MCF 10A (cell line): ENCODE data around the gene SH3RF2. TPM values are rescaled to one million over a fixed set of nuclear protein-coding genes. Genes with fewer than 3 reads are reported as not detected.

Source experiments
- BruUV-seq: library from RNA; stranded (reverse); fragments of 400-500 nt; replicated peaks from 2 replicates; lab custom pipeline; 2021; lab: Mats Ljungman, UMichigan
- CTCF ChIA-PET: fragments of 300-600 bp; sonication (Branson Sonifier 250); formaldehyde crosslinking; extraction: SDS; loops from one replicate; lab custom pipeline; 2021; ENCODE audit warnings: antibody characterized with exemption, inconsistent platforms; lab: Yijun Ruan, JAX
- POLR2A ChIA-PET: fragments of 300-600, 350-650 bp; sonication (Branson Sonifier 250); formaldehyde crosslinking; extraction: SDS; loops from one replicate; lab custom pipeline; 2020; ENCODE audit warnings: antibody characterized with exemption, inconsistent platforms; lab: Yijun Ruan, JAX
- DNase-seq: peaks from one replicate; pipeline ENCODE4 v3.0.0-alpha.2; 2018; ENCODE audit not compliant: unreplicated experiment
- H3K27ac Mint-ChIP-seq: one replicate; pipeline ENCODE4 v1.8.0; 2022; ENCODE audit warnings: mild to moderate bottlenecking, low read depth, mixed read lengths; ENCODE audit not compliant: unreplicated experiment
- H3K27me3 Mint-ChIP-seq: one replicate; pipeline ENCODE4 v1.8.0; 2022; ENCODE audit warnings: mixed read lengths; ENCODE audit not compliant: insufficient read depth, unreplicated experiment
- H3K36me3 Mint-ChIP-seq: one replicate; pipeline ENCODE4 v1.8.0; 2022; ENCODE audit warnings: mild to moderate bottlenecking, moderate library complexity, mixed read lengths; ENCODE audit not compliant: insufficient read depth, unreplicated experiment
- H3K4me1 Mint-ChIP-seq: one replicate; pipeline ENCODE4 v1.8.0; 2022; ENCODE audit warnings: mixed read lengths; ENCODE audit not compliant: insufficient read depth, unreplicated experiment
- H3K4me3 Mint-ChIP-seq: one replicate; pipeline ENCODE4 v1.8.0; 2022; ENCODE audit warnings: mild to moderate bottlenecking, moderate library complexity, mixed read lengths; ENCODE audit not compliant: unreplicated experiment
- H3K9me3 Mint-ChIP-seq: one replicate; pipeline ENCODE4 v1.8.0; 2022; ENCODE audit warnings: mixed read lengths; ENCODE audit not compliant: unreplicated experiment
- CTCF ChIP-seq: fragments of 200-600 bp; IDR thresholded peaks from one replicate; pipeline ENCODE4 v1.8.0; 2022; ENCODE audit warnings: antibody characterized with exemption, mild to moderate bottlenecking; ENCODE audit not compliant: unreplicated experiment
- intact Hi-C: fragments of 100-400 bp; cut with micrococcal nuclease; formaldehyde crosslinking; loops from 2 replicates; pipeline ENCODE4 v1.14.1; 2022
- total RNA-seq: library from RNA; stranded (reverse); gene quantifications from 2 replicates; pipeline ENCODE4 v1.2.3, GENCODE V29; 2022

The SH3RF2 gene
- total RNA-seq, 1 experiment from 2014 or later, result 29.6 TPM

GRCh38 chr5:146076028-146076427 is 139.7 kb downstream of the SH3RF2 start:
- ChIA-PET POLR2A (no interaction called here), CTCF (interaction anchor here (0.6 to 1.0 kb wide), 2 partner anchors 55 to 108 kb away, joined by 3 to 4 read pairs; no protein-coding TSS in a partner anchor)
- Mint-ChIP-seq H3K9me3 (no peaks in the 10 kb centered on the region), H3K27me3 (no peaks in the 10 kb centered on the region), H3K27ac (no peak overlapping the region), H3K36me3 (peaks cover 6% of the 10 kb centered on the region), H3K4me3 (no peak overlapping the region), H3K4me1 (peaks cover 24% of the 10 kb centered on the region)
- intact Hi-C loops, result loop anchor here (10.0 kb wide), 1 partner anchor 349 kb away; no protein-coding TSS in a partner anchor
- no peak for TF ChIP-seq CTCF
- no peak for DNase-seq
- BruUV-seq, result no TSS peak

GRCh38 chr5:146076455-146076854 is 140.1 kb downstream of the SH3RF2 start:
- H3K36me3 Mint-ChIP-seq, result peaks cover 7% of the 10 kb centered on the region
- CTCF ChIA-PET, result interaction anchor here (1.0 kb wide), 1 partner anchor 54 kb away, joined by 4 read pairs; no protein-coding TSS in a partner anchor
- no TSS peak for BruUV-seq
- H3K9me3 Mint-ChIP-seq, result no peaks in the 10 kb centered on the region
- no peaks in the 10 kb centered on the region for H3K27me3 Mint-ChIP-seq
- H3K27ac Mint-ChIP-seq, result no peak overlapping the region
- POLR2A ChIA-PET, result no interaction called here
- peaks cover 21% of the 10 kb centered on the region for H3K4me1 Mint-ChIP-seq
- intact Hi-C loops, result loop anchor here (10.0 kb wide), 1 partner anchor 348 kb away; no protein-coding TSS in a partner anchor
- no peak for DNase-seq
- H3K4me3 Mint-ChIP-seq, result no peak overlapping the region
- no peak for TF ChIP-seq CTCF

- Mint-ChIP-seq H3K4me1 (peaks cover 15% of the 10 kb centered on the region), H3K9me3 (no peaks in the 10 kb centered on the region), H3K27me3 (no peaks in the 10 kb centered on the region), H3K27ac (no peak overlapping the region), H3K4me3 (no peak overlapping the region), H3K36me3 (peaks cover 7% of the 10 kb centered on the region)
- no peak for DNase-seq
- POLR2A ChIA-PET, result interaction anchor here (1.0 kb wide), 1 partner anchor 23 kb away, joined by 4 read pairs; no protein-coding TSS in a partner anchor
- BruUV-seq, result no TSS peak
- no peak for TF ChIP-seq CTCF
- CTCF ChIA-PET, result interaction anchor here (1.2 kb wide), 1 partner anchor 463 kb away, joined by 3 read pairs; no protein-coding TSS in a partner anchor
- intact Hi-C loops, result loop anchor here (10.0 kb wide), 1 partner anchor 346 kb away; no protein-coding TSS in a partner anchor
These were observed 142.2 kb downstream of the SH3RF2 start for GRCh38 chr5:146078566-146078965.

- Mint-ChIP-seq H3K27ac (peak overlapping the region; percentile 44), H3K36me3 (peaks cover 7% of the 10 kb centered on the region), H3K4me3 (no peak overlapping the region), H3K4me1 (peaks cover 15% of the 10 kb centered on the region), H3K27me3 (no peaks in the 10 kb centered on the region), H3K9me3 (no peaks in the 10 kb centered on the region)
- CTCF ChIA-PET, result no interaction called here
- no peak for TF ChIP-seq CTCF
- peak; percentile 82 for DNase-seq
- no TSS peak for BruUV-seq
- POLR2A ChIA-PET, result interaction anchor here (0.6 kb wide), 1 partner anchor 19 kb away, joined by 3 read pairs; no protein-coding TSS in a partner anchor
- intact Hi-C loops, result loop anchor here (10.0 kb wide), 1 partner anchor 345 kb away; no protein-coding TSS in a partner anchor
These were observed 143.5 kb downstream of the SH3RF2 start for GRCh38 chr5:146079695-146080373.
